ENCODE data around the gene TMEM151B.

Gene TMEM151B

DNA sequence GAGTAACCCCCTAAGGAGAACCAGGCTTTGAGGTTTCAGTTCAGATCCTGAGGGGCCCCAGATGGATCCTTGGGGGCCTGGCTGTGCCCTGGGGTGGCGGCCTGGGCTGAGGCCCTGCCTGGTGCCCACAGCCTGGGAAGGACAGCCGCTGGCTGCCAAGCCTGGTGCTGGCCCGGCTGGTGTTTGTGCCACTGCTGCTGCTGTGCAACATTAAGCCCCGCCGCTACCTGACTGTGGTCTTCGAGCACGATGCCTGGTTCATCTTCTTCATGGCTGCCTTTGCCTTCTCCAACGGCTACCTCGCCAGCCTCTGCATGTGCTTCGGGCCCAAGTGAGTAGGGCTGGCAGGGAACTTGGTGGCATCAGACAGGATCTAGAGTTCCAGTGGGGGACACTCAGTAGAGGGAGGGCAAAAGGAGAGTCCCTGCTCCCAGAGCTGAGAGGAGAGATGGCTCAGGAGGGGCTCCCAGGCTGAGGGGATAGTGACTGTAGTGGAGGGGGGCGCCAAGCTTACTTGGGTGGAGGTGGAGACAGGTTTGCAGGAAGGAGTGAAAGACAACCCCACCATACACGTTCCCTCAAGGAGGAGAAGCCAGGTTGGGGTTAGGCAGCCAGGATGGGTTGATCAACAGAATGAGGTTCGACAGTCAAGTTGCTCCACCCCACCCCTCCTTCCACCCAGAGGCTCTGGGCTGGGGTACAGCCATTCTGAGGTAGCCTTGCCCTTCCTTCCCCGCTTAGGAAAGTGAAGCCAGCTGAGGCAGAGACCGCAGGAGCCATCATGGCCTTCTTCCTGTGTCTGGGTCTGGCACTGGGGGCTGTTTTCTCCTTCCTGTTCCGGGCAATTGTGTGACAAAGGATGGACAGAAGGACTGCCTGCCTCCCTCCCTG, 37.3 kb upstream of the TMEM151B start:
- DNase-seq (ENCODE audit: low spot score), result no peak

DNA sequence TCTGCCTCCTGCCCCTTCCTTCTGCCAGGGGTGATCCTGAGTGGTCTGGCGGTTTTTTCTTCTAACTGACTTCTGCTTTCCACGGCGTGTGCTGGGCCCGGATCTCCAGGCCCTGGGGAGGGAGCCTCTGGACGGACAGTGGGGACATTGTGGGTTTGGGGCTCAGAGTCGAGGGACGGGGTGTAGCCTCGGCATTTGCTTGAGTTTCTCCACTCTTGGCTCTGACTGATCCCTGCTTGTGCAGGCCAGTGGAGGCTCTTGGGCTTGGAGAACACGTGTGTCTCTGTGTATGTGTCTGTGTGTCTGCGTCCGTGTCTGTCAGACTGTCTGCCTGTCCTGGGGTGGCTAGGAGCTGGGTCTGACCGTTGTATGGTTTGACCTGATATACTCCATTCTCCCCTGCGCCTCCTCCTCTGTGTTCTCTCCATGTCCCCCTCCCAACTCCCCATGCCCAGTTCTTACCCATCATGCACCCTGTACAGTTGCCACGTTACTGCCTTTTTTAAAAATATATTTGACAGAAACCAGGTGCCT, 36.6 kb upstream of the TMEM151B start:
- no peak for DNase-seq (ENCODE audit: low spot score)

DNA sequence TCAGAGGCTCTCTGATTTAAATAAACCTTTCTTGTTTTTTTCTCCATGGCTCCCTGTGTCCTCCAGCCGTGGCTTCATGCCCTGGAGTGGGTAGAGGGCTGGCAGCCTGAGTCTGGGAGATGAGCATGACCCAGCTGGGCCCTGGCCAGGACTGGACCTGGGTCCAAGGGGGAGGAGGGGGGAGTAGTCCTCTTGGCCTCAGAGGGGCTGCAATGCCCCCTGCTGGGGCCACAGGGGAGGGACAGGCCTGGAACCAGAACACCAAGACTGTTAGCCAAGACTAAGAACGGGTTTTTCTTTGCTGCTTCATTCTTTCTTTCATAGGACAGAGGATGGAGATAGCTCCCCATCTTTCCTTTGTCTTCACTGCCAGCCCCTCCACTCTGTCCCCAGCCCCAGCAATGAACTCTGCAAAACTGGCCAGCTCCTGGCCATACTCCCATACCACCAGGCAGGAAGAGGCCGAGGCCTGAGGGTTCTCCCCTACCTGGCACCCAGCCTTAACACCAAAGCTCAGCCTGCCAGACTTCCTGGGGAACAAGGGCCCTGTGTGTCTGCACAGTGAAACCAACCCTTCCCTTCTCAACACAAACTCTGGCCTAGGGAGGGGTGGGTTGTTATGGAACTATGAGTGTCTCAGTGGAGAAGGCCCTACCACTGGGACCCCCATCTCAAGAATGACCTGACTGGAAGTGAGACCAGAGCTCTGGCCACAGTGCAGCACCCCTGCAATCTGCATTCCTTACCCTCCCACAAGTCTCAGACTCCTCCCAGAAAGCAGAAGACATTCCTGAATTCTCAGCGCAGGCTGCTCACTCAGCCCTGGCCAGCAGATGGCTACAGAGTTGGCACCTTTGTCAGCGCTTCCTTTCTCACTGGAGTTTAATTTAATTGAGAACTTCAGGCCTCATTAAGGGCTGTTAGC, 35.9 kb upstream of the TMEM151B start:
- peak; percentile 90 for DNase-seq (ENCODE audit: low spot score)

GRCh38 chr6:44235269-44235668, 35.0 kb upstream of the TMEM151B start:
- DNase-seq (ENCODE audit: low spot score), result no peak

GRCh38 chr6:44235891-44236516, 34.2 kb upstream of the TMEM151B start:
- no peak for DNase-seq (ENCODE audit: low spot score)

DNA sequence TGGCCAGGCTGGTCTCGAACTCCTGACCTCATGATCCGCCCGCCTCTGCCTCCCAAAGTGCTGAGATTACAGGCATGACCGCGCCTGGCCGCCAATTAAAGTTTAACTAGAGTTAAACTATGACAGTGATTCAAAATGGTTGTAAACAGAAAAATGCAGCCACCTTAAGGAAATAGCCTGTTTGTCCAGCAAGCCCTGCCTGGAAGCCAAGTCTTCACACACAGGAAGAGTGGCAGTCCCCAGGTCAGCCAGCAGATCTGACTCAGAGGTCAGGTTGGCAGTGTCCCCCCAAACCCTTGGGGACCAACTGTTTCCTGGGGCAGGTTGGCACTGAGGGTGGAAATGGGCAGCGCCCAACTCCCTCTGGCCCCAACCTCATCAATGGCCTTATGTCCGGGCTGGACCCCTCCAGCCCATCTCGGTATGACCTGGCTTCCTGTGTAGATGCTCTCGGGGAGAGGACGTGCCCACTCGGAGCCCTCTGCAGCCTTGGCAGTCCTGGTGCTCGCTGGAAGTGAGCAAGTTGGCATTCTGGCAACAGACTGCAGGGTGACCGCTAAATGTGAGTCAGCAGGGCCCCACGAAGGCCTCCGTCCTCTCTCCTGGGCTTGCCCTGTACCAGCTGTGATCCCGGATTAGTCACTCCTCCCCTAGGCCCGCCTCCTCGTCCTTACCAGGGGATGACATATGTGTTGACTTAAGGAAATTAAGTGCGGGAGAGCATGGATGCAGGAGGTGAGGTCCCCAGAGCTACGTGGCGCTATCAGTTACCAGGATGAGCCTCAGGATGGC, 33.0 kb upstream of the TMEM151B start:
- peak; percentile 83 for DNase-seq (ENCODE audit: low spot score)

- DNase-seq (ENCODE audit: low spot score), result peak; percentile 70
Observed at GRCh38 chr6:44237813-44238433, 32.3 kb upstream of the TMEM151B start.

DNA sequence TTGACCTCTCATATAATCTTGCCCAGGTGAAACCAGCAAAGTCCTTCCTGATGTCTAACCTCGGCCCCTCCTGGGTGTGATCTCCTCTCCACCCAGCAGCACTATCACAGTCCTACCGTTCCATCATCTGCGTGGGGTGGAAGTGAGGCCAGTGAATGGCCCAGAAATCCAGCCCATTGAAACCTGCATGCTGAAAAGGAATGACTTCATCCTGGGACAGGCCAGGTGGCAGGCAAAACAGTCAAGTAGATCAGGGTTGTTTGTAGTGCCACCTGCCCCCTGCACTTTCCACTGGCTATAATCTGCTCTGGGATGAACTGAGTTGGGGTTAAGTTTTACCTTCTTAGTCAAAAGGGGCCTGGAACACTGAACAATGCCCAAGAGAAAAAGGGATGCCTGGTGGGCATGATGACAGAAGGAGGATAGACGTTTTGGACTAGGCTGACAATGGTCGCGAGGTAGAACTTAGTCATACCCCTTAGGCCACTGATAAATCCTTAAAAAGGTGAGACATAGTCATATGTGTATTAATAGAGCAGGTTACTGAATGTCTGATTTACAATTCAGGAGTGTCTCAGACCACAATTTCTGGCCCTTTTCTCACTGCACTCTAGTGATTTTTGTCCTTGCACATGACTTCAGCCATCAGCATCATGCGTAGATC, 31.4 kb upstream of the TMEM151B start:
- no peak for DNase-seq (ENCODE audit: low spot score)

DNA sequence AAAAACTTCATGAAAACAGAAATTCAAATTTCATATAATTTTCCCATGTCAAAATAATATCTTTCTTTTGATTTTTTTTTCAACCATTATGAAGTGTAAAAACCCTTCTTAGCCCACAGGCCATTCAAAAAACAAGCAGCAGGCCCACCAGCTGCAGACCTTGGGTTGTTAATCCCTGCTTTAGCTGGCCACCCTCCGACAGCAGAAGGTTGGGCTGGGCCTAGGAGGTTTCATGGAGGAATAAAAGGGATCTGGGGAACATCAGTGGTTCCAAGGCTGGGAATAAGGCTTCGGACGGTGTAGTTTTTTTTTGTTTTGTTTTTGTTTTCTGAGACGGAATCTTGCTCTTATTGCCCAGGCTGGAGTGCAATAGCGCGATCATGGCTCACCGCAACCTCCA, 26.9 kb upstream of the TMEM151B start:
- no peak for DNase-seq (ENCODE audit: low spot score)

- DNase-seq (ENCODE audit: low spot score), result no peak
Observed at GRCh38 chr6:44245391-44245911, 24.8 kb upstream of the TMEM151B start.

- DNase-seq (ENCODE audit: low spot score), result peak; percentile 88
Observed at GRCh38 chr6:44245912-44246662, 24.2 kb upstream of the TMEM151B start.

DNA sequence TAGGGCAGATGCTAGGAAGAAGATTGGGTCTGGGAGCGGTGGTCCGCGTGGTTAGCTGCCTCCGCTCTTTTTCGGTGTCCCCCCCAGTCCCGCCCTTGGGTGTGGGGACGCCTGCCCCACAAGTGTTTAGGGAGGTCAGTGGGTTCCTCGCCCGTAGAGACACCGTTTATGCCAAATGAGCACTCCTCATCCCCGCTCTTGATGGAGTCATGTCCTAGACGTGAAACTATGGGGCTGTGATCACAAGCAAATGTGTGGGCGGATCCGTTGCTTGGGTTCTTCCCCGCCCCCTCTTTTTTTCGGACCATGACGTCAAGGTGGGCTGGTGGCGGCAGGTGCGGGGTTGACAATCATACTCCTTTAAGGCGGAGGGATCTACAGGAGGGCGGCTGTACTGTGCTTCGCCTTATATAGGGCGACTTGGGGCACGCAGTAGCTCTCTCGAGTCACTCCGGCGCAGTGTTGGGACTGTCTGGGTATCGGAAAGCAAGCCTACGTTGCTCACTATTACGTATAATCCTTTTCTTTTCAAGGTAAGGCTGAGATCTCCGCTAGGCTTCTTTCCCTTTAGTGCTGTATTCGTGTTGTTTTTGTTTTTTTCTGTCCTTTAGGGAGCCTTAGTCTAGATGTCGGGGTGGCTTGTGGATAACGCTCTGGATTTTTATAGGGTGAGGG, 23.4 kb upstream of the TMEM151B start, which contains the start of gene HSP90AB1:
Gene HSP90AB1 (plus strand): TSS at position 439 of the 675 bp plus-strand sequence. CDS start 1,529 bp downstream, outside the sequence.
- peak; percentile 99 for DNase-seq (ENCODE audit: low spot score)

- DNase-seq (ENCODE audit: low spot score), result peak; percentile 53
Observed at GRCh38 chr6:44247338-44248302, 22.6 kb upstream of the TMEM151B start.

- no peak for DNase-seq (ENCODE audit: low spot score)
Observed at GRCh38 chr6:44248579-44248978, 21.7 kb upstream of the TMEM151B start.

GRCh38 chr6:44249082-44249748, 21.0 kb upstream of the TMEM151B start:
- DNase-seq (ENCODE audit: low spot score), result no peak

GRCh38 chr6:44250067-44250717, 20.1 kb upstream of the TMEM151B start:
- DNase-seq (ENCODE audit: low spot score), result no peak

Data from cerebellar cortex (tissue), 1 donor.